PC-3 (cell line): ENCODE measurements around the gene PRKAG3.

Experiments
- CTCF ChIP-seq: fragments of 300-600 bp; sonication (generic); conservative IDR thresholded peaks from 2 replicates; pipeline ENCODE4 v1.5.1; 2017; ENCODE audit warnings: antibody characterized with exemption, low read depth, mild to moderate bottlenecking, low read length
- EZH2 ChIP-seq: fragments of 300-600 bp; sonication (generic); IDR thresholded peaks from one replicate; pipeline ENCODE4 v1.6.1; 2017; ENCODE audit warnings: antibody characterized with exemption, mild to moderate bottlenecking, low read length; ENCODE audit not compliant: unreplicated experiment
- EZH2phosphoT487 ChIP-seq: fragments of 300-600 bp; sonication (generic); IDR thresholded peaks from 2 replicates; pipeline ENCODE4 v1.6.1; 2018; ENCODE audit warnings: mild to moderate bottlenecking, antibody characterized with exemption, low read length, borderline replicate concordance

DNA sequence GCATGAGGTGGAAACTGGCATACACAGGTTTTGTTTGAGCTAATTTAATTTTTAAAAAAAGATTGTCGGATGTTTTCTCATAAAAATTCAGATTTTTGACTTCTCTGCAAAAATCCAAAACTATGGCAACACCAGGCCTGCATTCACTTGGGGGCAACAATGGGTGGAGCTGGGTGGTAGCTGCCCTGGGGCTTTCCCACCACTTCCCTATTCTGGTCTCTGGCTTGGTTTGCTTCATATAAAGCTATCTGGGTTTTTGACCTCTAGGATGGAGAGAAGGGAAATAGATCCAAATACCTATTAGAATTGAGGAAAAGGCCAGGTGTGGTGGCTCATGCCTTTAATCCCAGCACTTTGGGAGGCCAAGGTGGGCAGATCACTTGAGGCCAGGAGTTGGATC, 55.1 kb downstream of the PRKAG3 start:
- no peak for TF ChIP-seq EZH2
- TF ChIP-seq EZH2phosphoT487, result no peak
- no peak for TF ChIP-seq CTCF
